ENCODE results near the gene MIEN1.
"Not testable (repeated sequence)": the region's sequence is repeated elsewhere in the genome, so short reads cannot be mapped to it uniquely, and the experiment has no call there.

The MIEN1 gene

GRCh38 chr17:39716879-39717536, 13.3 kb downstream of the MIEN1 start:
- DNase-seq (ENCODE audit: low spot score), result no peak

- DNase-seq (ENCODE audit: low spot score), result no peak
Observed at GRCh38 chr17:39716073-39716818, 14.1 kb downstream of the MIEN1 start.

GRCh38 chr17:39715375-39716072, 14.8 kb downstream of the MIEN1 start:
- DNase-seq (ENCODE audit: low spot score), result no peak

- DNase-seq (ENCODE audit: low spot score), result no peak
Observed at GRCh38 chr17:39714234-39714633, 16.1 kb downstream of the MIEN1 start.

- no peak for DNase-seq (ENCODE audit: low spot score)
Observed at GRCh38 chr17:39711851-39712250, 18.5 kb downstream of the MIEN1 start.

GRCh38 chr17:39711071-39711470, 19.3 kb downstream of the MIEN1 start:
- not testable (repeated sequence) for DNase-seq (ENCODE audit: low spot score)

- no peak for DNase-seq (ENCODE audit: low spot score)
Observed at GRCh38 chr17:39709998-39710964, 20.1 kb downstream of the MIEN1 start.

GRCh38 chr17:39709319-39709997, 20.9 kb downstream of the MIEN1 start:
- no peak for DNase-seq (ENCODE audit: low spot score)

- no peak for DNase-seq (ENCODE audit: low spot score)
Observed at GRCh38 chr17:39706921-39707337, 23.4 kb downstream of the MIEN1 start.

- no peak for DNase-seq (ENCODE audit: low spot score)
Observed at GRCh38 chr17:39706383-39706782, 23.9 kb downstream of the MIEN1 start.

- no peak for DNase-seq (ENCODE audit: low spot score)
Observed at GRCh38 chr17:39705786-39706348, 24.5 kb downstream of the MIEN1 start.

- no peak for DNase-seq (ENCODE audit: low spot score)
Observed at GRCh38 chr17:39704821-39705551, 25.3 kb downstream of the MIEN1 start.

- DNase-seq (ENCODE audit: low spot score), result no peak
Observed at GRCh38 chr17:39703913-39704312, 26.4 kb downstream of the MIEN1 start.

GRCh38 chr17:39702901-39703893, 27.1 kb downstream of the MIEN1 start:
- no peak for DNase-seq (ENCODE audit: low spot score)

- no peak for DNase-seq (ENCODE audit: low spot score)
Observed at GRCh38 chr17:39701784-39702422, 28.4 kb downstream of the MIEN1 start.

GRCh38 chr17:39701012-39701783, 29.1 kb downstream of the MIEN1 start:
- DNase-seq (ENCODE audit: low spot score), result no peak

Measured in SK-N-DZ (cell line).